HG03064 (cell line): ENCODE results near the gene CETP.
A peak's percentile ranks its signal among the peaks of the same experiment; 100 is the strongest.
"Not testable (repeated sequence)": the region's sequence is repeated elsewhere in the genome, so short reads cannot be mapped to it uniquely, and the experiment has no call there.

Experiments
- ATAC-seq: cut with Tn5 transposase; IDR thresholded peaks from one replicate; pipeline ENCODE4 v1.9.1; 2021; ENCODE audit warnings: low read depth; ENCODE audit not compliant: unreplicated experiment

Gene CETP

GRCh38 chr16:56977216-56977615 lies 15.5 kb downstream of the CETP start:
- ATAC-seq, result no peak

- no peak for ATAC-seq
Measured at GRCh38 chr16:56977823-56978430, 16.2 kb downstream of the CETP start.

- ATAC-seq, result no peak
Measured at GRCh38 chr16:56980201-56980535, 18.4 kb downstream of the CETP start.

- ATAC-seq, result no peak
Measured at GRCh38 chr16:56980792-56981724, 19.3 kb downstream of the CETP start.

GRCh38 chr16:56981729-56982271 lies 20.1 kb downstream of the CETP start:
- ATAC-seq, result no peak

GRCh38 chr16:56982695-56983094 lies 20.9 kb downstream of the CETP start:
- ATAC-seq, result no peak

GRCh38 chr16:56983211-56983751 lies 21.5 kb downstream of the CETP start:
- ATAC-seq, result no peak

- no peak for ATAC-seq
Measured at GRCh38 chr16:56984639-56985038, 22.9 kb downstream of the CETP start.

GRCh38 chr16:56985288-56985961 lies 23.7 kb downstream of the CETP start:
- ATAC-seq, result no peak

- ATAC-seq, result no peak
Measured at GRCh38 chr16:56985962-56986360, 24.2 kb downstream of the CETP start.

GRCh38 chr16:56986361-56986760 lies 24.6 kb downstream of the CETP start:
- no peak for ATAC-seq

- ATAC-seq, result not testable (repeated sequence)
Measured at GRCh38 chr16:56986908-56987307, 25.2 kb downstream of the CETP start.

GRCh38 chr16:56987692-56988091 lies 25.9 kb downstream of the CETP start:
- ATAC-seq, result no peak

- no peak for ATAC-seq
Measured at GRCh38 chr16:56988161-56988947, 26.6 kb downstream of the CETP start.

- peak; percentile 67 for ATAC-seq
Measured at GRCh38 chr16:56988948-56989945, 27.5 kb downstream of the CETP start, which contains the start of gene NLRC5. Gene NLRC5 (plus strand): TSS chr16:56989557. CDS start chr16:57020713, 31,156 bp downstream.

GRCh38 chr16:56989988-56990387 lies 28.2 kb downstream of the CETP start:
- no peak for ATAC-seq

GRCh38 chr16:56990407-56991286 lies 28.9 kb downstream of the CETP start:
- no peak for ATAC-seq

GRCh38 chr16:56992431-56992830 lies 30.7 kb downstream of the CETP start:
- not testable (repeated sequence) for ATAC-seq
